ENCODE measurements around the gene RXRA.

RXRA gene

DNA sequence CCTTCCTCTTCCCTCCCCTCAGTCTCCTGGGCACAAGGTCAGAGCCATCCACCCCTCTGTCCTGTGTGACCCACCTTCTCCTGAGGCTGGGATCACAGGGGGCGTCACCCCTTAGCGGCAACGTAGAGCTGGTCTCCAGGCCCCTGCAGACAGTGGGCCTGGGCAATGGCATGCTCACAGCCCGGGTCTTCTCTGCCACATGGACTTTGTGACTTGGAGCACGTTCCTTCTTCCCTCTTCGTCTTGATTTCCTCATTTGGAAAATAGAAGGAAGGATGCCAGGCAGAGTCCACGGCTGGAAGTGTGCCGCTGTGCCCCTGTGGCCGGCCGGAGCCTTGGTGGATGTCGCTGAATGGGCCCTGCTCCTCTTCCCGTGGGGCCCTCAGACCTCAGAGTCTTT lies 10.0 kb downstream of the RXRA start:
- H3K27me3 Mint-ChIP-seq, result no peaks in the 10 kb centered on the region
- no peaks in the 10 kb centered on the region for H3K36me3 Mint-ChIP-seq (ENCODE audit: insufficient read depth)
- DNase-seq, result no peak
- no peak overlapping the region for H3K4me3 Mint-ChIP-seq
- H3K27ac Mint-ChIP-seq, result no peak overlapping the region
- H3K4me1 Mint-ChIP-seq (ENCODE audit: low read depth in 2 of 2), result peaks cover 5 to 14% of the 10 kb centered on the region in 2 donors
- ATAC-seq (replicated peaks), result no peak
- no peaks in the 10 kb centered on the region for H3K9me3 Mint-ChIP-seq

GRCh38 chr9:134336924-134337323 lies 10.7 kb downstream of the RXRA start:
- Mint-ChIP-seq H3K9me3 (no peaks in the 10 kb centered on the region), H3K4me1 (ENCODE audit: low read depth in 2 of 2) (peaks cover 7 to 14% of the 10 kb centered on the region in 2 donors), H3K4me3 (no peak overlapping the region), H3K27me3 (no peaks in the 10 kb centered on the region), H3K36me3 (ENCODE audit: insufficient read depth) (no peaks in the 10 kb centered on the region), H3K27ac (peak overlapping the region in 1 of 2 donors; percentile 16)
- ATAC-seq (replicated peaks), result no peak
- DNase-seq, result no peak

GRCh38 chr9:134337469-134337868 lies 11.2 kb downstream of the RXRA start:
- Mint-ChIP-seq H3K4me1 (ENCODE audit: low read depth in 2 of 2) (peaks cover 13 to 18% of the 10 kb centered on the region in 2 donors), H3K9me3 (no peaks in the 10 kb centered on the region), H3K36me3 (ENCODE audit: insufficient read depth) (no peaks in the 10 kb centered on the region), H3K4me3 (no peak overlapping the region), H3K27ac (peak overlapping the region in 1 of 2 donors; percentile 16), H3K27me3 (no peaks in the 10 kb centered on the region)
- ATAC-seq (replicated peaks) (no peak), DNase-seq (no peak)

DNA sequence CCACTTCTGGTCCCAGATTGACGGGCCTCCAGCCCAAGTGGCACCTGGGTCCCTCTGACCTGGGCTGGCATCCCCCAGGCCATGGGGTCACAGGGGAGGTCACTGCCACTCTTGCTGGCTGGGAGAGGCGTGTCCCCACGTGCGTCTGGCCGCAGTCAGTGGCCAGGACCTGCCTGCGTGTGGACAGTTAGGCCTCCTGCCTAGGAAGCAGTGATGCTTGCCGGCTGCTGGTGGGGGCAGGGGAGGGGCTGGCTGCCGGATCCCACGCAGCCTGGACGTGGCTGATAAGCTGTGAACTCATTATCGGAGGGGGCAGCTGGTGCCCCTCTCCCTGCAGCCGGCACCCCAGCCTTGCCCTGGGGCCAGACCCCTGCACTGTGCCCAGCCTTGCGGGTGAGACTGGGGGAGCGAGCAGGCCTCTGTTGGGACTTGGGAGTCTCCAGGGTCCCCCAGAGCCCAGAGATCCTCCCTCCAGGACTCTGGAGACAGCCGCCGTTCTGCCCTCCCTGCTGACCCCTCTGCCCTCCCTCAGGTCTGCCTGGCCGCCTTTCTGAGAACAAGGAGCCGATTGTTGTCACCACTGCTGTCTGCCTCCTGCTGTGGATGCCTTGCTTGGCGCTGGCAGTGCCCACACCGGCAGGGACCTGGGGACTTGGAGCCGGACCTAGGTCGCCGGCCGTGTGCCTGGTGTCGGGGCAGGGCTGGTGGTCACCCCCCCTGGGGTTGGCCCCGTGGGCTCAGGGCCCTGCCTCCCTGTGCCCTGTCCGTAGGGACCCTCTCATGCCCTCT lies 12.3 kb downstream of the RXRA start:
- Mint-ChIP-seq H3K27ac (no peak overlapping the region), H3K9me3 (no peaks in the 10 kb centered on the region), H3K4me1 (ENCODE audit: low read depth in 2 of 2) (peaks cover 22 to 26% of the 10 kb centered on the region in 2 donors), H3K36me3 (ENCODE audit: insufficient read depth) (no peaks in the 10 kb centered on the region), H3K4me3 (no peak overlapping the region), H3K27me3 (no peaks in the 10 kb centered on the region)
- ATAC-seq (replicated peaks), result no peak
- no peak for DNase-seq

- no peak for ATAC-seq (replicated peaks)
- no peak for DNase-seq
- no peaks in the 10 kb centered on the region for H3K27me3 Mint-ChIP-seq
- H3K4me3 Mint-ChIP-seq, result no peak overlapping the region
- no peak overlapping the region for H3K27ac Mint-ChIP-seq
- H3K4me1 Mint-ChIP-seq (ENCODE audit: low read depth in 2 of 2), result peaks cover 28 to 33% of the 10 kb centered on the region in 2 donors
- H3K36me3 Mint-ChIP-seq (ENCODE audit: insufficient read depth), result no peaks in the 10 kb centered on the region
- H3K9me3 Mint-ChIP-seq, result no peaks in the 10 kb centered on the region
These were observed 13.0 kb downstream of the RXRA start for GRCh38 chr9:134339183-134339806.

- H3K27ac Mint-ChIP-seq, result no peak overlapping the region
- H3K27me3 Mint-ChIP-seq, result no peaks in the 10 kb centered on the region
- H3K4me3 Mint-ChIP-seq, result peak overlapping the region in 1 of 2 donors; percentile 43
- H3K36me3 Mint-ChIP-seq (ENCODE audit: insufficient read depth), result peaks cover 2% of the 10 kb centered on the region
- DNase-seq (no peak), ATAC-seq (replicated peaks) (no peak)
- H3K9me3 Mint-ChIP-seq, result no peaks in the 10 kb centered on the region
- peaks cover 36 to 37% of the 10 kb centered on the region in 2 donors for H3K4me1 Mint-ChIP-seq (ENCODE audit: low read depth in 2 of 2)
These were observed 14.4 kb downstream of the RXRA start for GRCh38 chr9:134340475-134341160.

DNA sequence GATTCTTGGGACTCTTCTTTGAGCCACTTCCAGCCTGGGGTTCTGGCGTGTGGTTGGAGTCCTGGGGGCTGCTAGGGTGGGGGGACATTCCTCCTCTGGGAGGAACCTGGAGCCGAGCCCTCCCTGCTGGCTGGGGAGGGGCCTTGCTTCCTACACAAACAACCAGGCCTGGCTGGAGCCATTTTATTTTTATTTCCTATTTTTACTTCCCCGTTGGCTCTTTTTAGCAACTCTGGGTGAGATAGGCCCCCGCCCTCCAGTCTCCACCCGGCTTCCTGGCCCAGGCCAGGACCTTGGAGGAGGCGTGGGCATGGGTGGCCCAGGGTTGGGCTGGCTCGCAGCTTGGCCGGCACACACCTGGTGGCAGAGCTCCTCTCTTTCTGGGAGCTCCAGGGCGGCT lies 15.1 kb downstream of the RXRA start:
- peaks cover 36 to 37% of the 10 kb centered on the region in 2 donors for H3K4me1 Mint-ChIP-seq (ENCODE audit: low read depth in 2 of 2)
- no peak overlapping the region for H3K4me3 Mint-ChIP-seq
- no peak overlapping the region for H3K27ac Mint-ChIP-seq
- DNase-seq (no peak), ATAC-seq (replicated peaks) (no peak)
- no peaks in the 10 kb centered on the region for H3K9me3 Mint-ChIP-seq
- H3K27me3 Mint-ChIP-seq, result no peaks in the 10 kb centered on the region
- peaks cover 2% of the 10 kb centered on the region for H3K36me3 Mint-ChIP-seq (ENCODE audit: insufficient read depth)

DNA sequence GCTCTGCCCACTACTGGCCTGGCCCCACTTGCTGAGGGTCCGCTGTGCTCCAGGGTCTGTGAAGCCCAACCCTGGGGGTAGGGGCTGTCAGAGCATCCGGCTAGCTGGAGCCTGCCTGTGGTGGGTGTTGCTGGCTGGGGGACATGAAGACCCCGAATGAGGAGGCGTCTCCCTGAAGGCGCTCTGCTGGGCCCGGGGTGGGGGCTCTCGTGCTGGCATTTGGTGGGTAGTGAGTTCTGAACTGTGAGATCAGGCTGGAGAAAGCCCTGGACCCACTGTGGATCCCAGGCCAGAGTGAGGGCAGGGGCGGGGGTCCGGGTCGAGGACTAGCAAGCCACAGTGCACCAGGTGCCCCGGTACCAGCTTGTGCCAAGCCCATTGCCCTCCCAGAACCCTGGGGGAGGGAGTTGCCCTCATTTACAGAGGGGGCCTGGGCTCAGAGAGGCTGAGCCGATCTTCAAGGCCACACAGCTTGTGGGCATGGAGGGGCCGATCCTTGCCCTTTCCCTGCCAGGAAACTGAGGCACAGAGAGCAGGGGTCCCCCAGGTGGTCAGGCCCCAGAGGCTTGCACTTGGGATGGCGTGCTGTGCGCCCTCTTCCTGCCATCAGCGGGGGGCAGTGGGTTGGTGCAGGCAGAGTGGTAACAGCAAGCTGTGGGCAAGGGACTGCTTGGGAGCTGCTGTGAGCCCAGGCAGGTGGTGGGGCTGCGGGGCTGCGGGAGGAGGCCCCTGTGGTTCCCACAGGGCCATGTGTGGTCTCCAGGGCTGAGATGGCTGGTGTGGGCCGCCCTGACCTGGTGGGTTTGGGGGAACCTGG lies 15.9 kb downstream of the RXRA start:
- peak overlapping the region in 1 of 2 donors; percentile 59 for H3K27ac Mint-ChIP-seq
- no peaks in the 10 kb centered on the region for H3K9me3 Mint-ChIP-seq
- peaks cover 2% of the 10 kb centered on the region for H3K36me3 Mint-ChIP-seq (ENCODE audit: insufficient read depth)
- no peak for DNase-seq
- no peak overlapping the region for H3K4me3 Mint-ChIP-seq
- no peaks in the 10 kb centered on the region for H3K27me3 Mint-ChIP-seq
- ATAC-seq (replicated peaks), result no peak
- H3K4me1 Mint-ChIP-seq (ENCODE audit: low read depth in 2 of 2), result peaks cover 35 to 37% of the 10 kb centered on the region in 2 donors

GRCh38 chr9:134342746-134343115 lies 16.5 kb downstream of the RXRA start:
- H3K4me1 Mint-ChIP-seq (ENCODE audit: low read depth in 2 of 2), result peaks cover 32% of the 10 kb centered on the region in 2 donors
- H3K9me3 Mint-ChIP-seq, result no peaks in the 10 kb centered on the region
- peaks cover 5% of the 10 kb centered on the region for H3K36me3 Mint-ChIP-seq (ENCODE audit: insufficient read depth)
- no peaks in the 10 kb centered on the region for H3K27me3 Mint-ChIP-seq
- H3K27ac Mint-ChIP-seq, result peak overlapping the region in 1 of 2 donors; percentile 59
- no peak for ATAC-seq (replicated peaks)
- DNase-seq, result no peak
- H3K4me3 Mint-ChIP-seq, result peak overlapping the region in 1 of 2 donors; percentile 21

GRCh38 chr9:134343637-134344036 lies 17.4 kb downstream of the RXRA start:
- DNase-seq (no peak), ATAC-seq (replicated peaks) (no peak)
- no peaks in the 10 kb centered on the region for H3K27me3 Mint-ChIP-seq
- H3K27ac Mint-ChIP-seq, result peak overlapping the region in 1 of 2 donors; percentile 59
- H3K4me3 Mint-ChIP-seq, result peak overlapping the region; percentile 38 to 49
- peaks cover 7% of the 10 kb centered on the region for H3K36me3 Mint-ChIP-seq (ENCODE audit: insufficient read depth)
- no peaks in the 10 kb centered on the region for H3K9me3 Mint-ChIP-seq
- H3K4me1 Mint-ChIP-seq (ENCODE audit: low read depth in 2 of 2), result peaks cover 32 to 36% of the 10 kb centered on the region in 2 donors

GRCh38 chr9:134344068-134344799 lies 18.0 kb downstream of the RXRA start:
- Mint-ChIP-seq H3K36me3 (ENCODE audit: insufficient read depth) (peaks cover 7% of the 10 kb centered on the region), H3K27me3 (no peaks in the 10 kb centered on the region), H3K4me1 (ENCODE audit: low read depth in 2 of 2) (peaks cover 32 to 36% of the 10 kb centered on the region in 2 donors), H3K27ac (peak overlapping the region; percentile 32 to 64), H3K9me3 (no peaks in the 10 kb centered on the region), H3K4me3 (peak overlapping the region; percentile 38 to 49)
- DNase-seq (peak; percentile 17 to 27 (median 21)), ATAC-seq (replicated peaks) (peak; percentile 77)

- Mint-ChIP-seq H3K27ac (peak overlapping the region; percentile 32 to 64), H3K36me3 (ENCODE audit: insufficient read depth) (peaks cover 7% of the 10 kb centered on the region), H3K4me3 (peak overlapping the region; percentile 38 to 49), H3K9me3 (no peaks in the 10 kb centered on the region), H3K27me3 (no peaks in the 10 kb centered on the region), H3K4me1 (ENCODE audit: low read depth in 2 of 2) (peaks cover 32 to 36% of the 10 kb centered on the region in 2 donors)
- ATAC-seq (replicated peaks) (no peak), DNase-seq (no peak)
These were observed 18.6 kb downstream of the RXRA start for GRCh38 chr9:134344800-134345310.
